ENCODE data around the gene CLECL1.
"Not testable (repeated sequence)": the region's sequence is repeated elsewhere in the genome, so short reads cannot be mapped to it uniquely, and the experiment has no call there.

CLECL1 gene

DNA sequence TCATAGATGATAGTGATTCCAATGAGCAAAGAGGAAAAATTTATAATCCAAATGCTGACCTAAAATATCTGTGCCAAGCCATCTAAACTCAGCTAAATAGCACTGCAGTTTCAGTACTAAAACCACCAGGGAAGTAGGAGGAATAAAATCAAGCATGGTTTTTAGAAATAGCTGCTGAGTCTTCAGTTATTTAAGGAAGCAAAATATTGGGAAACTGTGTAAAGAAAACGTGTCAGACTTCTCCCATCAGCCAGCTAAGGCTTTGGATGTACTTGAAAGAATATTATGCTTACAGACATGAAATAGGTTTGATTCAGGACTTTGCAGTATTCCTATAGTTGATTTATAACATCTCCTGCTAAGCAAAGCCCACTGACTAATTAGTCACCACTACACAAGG, 38.7 kb downstream of the CLECL1 start:
- DNase-seq (ENCODE audit: low spot score) = no peak

DNA sequence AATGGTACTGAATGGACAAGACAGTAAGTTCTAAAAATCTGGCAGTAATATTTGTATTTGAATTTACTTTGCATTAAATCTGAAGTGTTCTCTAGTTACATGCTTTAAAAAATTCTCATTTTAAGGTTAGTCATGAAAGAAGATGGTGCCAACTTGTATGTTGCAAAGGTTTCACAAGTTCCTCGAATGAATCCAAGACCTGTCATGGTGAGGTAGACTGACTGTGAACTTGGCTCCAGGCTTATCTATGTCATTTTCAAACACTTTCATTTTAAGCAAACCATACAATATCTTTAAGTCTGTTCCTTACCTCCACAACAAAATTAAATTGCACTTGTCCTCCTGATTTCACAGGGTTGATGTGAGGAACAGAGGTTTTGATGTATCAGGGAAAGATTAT, 40.0 kb downstream of the CLECL1 start:
- DNase-seq (ENCODE audit: low spot score) = no peak

DNA sequence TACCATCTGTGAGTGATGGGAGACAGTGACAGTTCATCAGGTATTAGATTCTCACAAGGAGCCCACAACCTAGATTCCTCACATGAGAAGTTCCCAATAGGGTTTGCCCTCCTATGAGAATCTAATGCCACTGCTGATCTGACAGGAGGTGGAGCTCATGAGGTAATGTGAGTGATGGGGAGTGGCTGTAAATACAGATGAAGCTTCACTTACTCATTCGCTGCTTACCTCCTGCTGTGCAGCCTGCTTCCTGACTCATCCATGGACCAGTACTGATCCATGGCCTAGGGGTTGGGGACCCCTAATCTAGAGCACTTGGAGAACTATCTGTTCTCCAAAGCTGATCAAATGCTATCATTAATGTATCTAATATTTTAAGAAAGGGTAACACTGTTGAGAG, 45.7 kb downstream of the CLECL1 start:
- no peak for DNase-seq (ENCODE audit: low spot score)

DNA sequence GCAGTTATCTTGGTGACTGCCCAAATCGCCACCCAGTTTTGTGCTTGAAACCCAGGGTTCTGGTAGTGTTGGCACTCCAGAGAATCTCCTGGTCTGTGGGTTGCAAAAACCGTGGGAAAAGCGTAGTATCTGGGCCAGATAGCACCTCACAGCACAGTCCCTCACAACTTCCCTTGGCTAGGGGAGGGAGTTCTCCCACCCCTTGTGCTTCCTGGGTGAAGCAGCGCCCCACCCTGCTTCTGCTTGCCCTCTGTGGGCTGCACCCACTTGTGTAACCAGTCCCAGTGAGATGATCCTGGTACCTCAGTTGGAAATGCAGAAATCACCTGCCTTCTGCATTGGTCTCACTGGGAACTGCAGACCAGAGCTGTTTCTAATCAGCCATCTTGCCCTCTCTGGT, 47.0 kb downstream of the CLECL1 start:
- DNase-seq (ENCODE audit: low spot score) = no peak

DNA sequence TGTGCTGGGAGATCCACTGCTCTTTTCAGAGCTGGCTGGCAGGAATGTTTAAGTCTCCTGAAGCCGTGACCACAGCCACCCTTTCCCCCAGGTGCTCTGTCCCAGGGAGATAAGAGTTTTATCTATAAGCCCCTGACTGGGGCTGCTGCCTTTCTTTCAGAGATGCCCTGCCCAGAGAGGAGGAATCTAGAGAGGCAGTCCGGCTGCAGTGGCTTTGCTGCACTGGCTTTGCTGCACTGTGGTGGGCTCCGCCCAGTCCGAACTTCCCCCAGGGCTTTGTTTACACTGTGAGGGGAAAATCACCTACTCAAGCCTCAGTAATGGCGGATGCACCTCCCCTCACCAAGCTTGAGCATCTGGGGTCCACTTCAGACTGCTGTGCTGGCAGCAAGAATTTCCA, 47.5 kb downstream of the CLECL1 start:
- not testable (repeated sequence) for DNase-seq (ENCODE audit: low spot score)

DNA sequence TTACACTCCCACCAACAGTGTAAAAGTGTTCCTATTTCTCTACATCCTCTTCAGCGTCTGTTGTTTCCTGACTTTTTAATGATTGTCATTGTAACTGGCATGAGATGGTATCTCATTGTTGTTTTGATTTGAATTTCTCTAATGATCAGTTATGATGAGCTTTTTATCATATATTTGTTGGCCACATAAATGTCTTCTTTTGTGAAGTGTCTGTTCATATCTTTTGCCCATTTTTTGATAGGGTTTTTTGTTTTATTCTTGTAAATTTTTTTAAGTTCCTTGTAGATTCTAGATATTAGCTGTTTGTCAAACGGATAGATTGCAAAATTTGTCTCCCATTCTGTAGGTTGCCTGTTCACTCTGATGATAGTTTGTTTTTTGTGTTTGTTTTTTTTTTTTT, 49.9 kb downstream of the CLECL1 start:
- DNase-seq (ENCODE audit: low spot score) = not testable (repeated sequence)

DNA sequence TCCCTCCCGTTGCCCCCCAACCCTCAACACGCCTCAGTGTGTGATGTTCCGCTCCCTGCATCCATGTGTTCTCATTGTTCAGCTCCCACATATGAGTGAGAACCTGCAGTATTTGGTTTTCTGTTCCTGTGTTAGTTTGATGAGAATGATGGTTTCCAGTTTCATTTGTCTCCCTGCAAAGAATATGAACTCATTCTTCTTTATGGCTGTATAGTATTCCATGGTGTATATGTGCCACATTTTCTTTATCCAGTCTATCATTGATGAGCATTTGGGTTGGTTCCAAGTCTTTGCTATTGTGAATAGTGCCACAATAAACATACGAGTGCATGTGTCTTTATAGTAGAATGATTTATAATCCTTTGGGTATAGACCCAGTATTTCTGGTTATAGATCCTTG, 50.4 kb downstream of the CLECL1 start:
- DNase-seq (ENCODE audit: low spot score) = not testable (repeated sequence)

DNA sequence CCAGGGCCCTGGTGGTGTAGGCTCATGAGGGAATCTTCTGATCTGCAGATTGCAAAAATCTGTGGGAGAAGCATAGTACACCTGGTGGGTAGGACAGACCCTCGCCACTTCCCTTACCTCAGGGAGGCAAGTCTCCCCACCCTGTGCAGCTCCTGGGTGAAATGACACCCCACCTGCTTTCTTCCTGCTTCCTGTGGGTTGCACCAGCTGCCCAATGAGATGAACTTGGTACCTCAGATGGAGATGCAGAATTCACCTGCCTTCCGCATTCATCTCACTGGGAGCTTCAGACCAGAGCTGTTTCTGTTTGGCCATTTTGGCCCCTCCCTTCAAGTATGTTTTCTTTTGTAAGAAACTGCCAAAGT, 58.7 kb downstream of the CLECL1 start:
- no peak for DNase-seq (ENCODE audit: low spot score)

DNA sequence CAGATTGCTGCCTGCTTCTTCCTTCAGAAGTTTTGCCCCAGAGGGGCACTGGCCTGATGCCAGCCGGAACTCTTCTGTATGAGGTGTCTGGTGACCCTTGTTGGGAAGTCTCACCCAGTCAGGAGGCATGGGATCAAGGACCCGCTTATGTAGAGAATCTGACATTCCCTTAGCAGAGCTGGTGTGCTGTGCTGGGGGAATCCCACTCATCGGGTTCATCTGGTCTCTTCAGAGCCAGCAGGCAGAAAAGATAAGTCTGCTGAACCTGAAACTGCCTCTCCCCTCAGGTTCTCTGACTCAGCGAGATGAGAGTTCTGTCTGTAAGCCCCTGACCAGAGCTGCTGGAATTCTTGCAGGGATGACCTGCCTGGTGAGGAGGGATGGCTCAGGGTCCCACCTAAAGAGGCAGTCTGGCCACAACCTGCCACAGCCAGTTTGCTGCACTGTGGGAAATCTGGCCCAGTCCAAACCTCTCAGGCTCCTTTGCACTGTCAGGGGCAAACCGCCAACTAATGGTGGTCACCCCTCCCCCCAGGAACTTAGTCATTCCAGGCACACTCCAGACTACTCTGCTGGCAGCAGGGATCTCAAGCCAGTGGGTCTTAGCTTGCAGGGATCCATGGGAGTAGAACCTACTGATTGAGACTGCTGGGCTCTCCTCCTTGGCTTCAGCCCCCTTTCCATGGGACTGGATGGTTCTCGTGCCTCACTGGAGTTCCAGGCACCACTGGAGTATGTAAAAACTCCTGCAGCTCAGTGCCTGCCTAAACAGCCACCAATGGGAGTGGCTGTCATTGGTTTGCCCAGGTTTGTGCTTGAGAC, 59.3 kb downstream of the CLECL1 start:
- peak; percentile 87 for DNase-seq (ENCODE audit: low spot score)
